Mesothelial cell of epicardium (in vitro differentiated cells): ENCODE measurements around the gene YIF1B. TPM values are rescaled to one million over a fixed set of nuclear protein-coding genes. Genes with fewer than 3 reads are reported as not detected.

ENCODE experiments used
- DNase-seq, 2 experiments: peaks; one replicate each; pipeline ENCODE4 v3.0.0; 2021; ENCODE audit warnings: low spot score in 2 of 2; ENCODE audit not compliant: unreplicated experiment in 2 of 2
- H3K27ac Mint-ChIP-seq: 2 replicates; pipeline ENCODE4 v1.8.0; 2021; ENCODE audit warnings: mixed read lengths
- H3K27me3 Mint-ChIP-seq: 2 replicates; pipeline ENCODE4 v1.8.0; 2021; ENCODE audit warnings: low read depth, mixed read lengths
- H3K36me3 Mint-ChIP-seq: 2 replicates; pipeline ENCODE4 v1.8.0; 2021; ENCODE audit warnings: mixed read lengths
- H3K4me1 Mint-ChIP-seq: 2 replicates; pipeline ENCODE4 v1.8.0; 2021; ENCODE audit warnings: mixed read lengths
- H3K4me3 Mint-ChIP-seq: 2 replicates; pipeline ENCODE4 v1.8.0; 2021; ENCODE audit warnings: mild to moderate bottlenecking, moderate library complexity, mixed read lengths
- H3K9me3 Mint-ChIP-seq: 2 replicates; pipeline ENCODE4 v1.8.0; 2021; ENCODE audit warnings: mixed read lengths
- total RNA-seq: library from RNA; stranded (reverse); gene quantifications from 3 replicates; pipeline ENCODE4 v1.2.1, GENCODE V29; 2021
- TF ChIP-seq, protein P1 (sequence below): fragments of 200-600 bp; sonication (generic); IDR thresholded peaks from one replicate; pipeline ENCODE4 v1.5.0; 2021; ENCODE audit warnings: antibody characterized with exemption; ENCODE audit not compliant: unreplicated experiment

The YIF1B gene
- total RNA-seq, 1 donor from 2014 or later = 29.9 TPM

DNA sequence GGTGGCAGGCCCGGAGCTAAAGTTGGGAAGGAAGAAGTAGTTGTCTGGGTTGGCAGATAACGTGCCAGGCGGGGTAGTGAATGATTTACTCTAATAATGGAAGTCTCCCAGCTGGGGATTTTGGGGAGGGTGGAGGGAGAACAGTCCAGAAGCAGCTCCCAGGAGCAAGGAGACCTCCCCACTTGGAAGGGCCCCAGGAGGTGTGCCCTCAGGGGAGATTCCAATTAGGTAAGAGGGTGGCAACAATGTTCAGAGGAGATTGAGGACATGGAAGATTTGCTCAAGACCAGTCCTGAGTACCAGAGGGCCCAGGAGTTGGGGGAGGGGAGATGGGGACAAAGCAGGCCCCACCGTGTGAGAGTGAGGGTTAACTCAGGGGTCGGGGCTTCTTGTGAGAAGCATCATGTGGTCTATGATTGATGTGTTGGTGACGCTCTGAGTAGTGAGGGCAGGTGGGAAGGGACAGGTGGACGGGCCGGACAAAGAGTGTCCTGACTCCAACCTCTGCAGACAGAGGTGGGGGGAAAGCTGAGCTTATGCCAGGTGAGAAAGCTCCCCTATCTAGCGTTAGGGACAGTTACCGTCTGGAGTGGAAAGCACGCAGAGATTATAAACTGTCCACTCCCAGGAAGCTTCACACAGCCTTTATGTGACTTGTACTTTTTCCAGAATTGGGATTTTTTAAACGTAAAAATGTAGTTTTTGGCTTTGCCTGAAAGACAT, 47.8 kb downstream of the YIF1B start:
- peaks cover 2% of the 10 kb centered on the region for H3K27me3 Mint-ChIP-seq
- peak overlapping the region; percentile 93 for H3K27ac Mint-ChIP-seq
- H3K4me1 Mint-ChIP-seq = peaks cover 56% of the 10 kb centered on the region
- no peaks in the 10 kb centered on the region for H3K9me3 Mint-ChIP-seq
- DNase-seq = no peak
- peak overlapping the region; percentile 92 for H3K4me3 Mint-ChIP-seq
- TF ChIP-seq, protein P1, sequence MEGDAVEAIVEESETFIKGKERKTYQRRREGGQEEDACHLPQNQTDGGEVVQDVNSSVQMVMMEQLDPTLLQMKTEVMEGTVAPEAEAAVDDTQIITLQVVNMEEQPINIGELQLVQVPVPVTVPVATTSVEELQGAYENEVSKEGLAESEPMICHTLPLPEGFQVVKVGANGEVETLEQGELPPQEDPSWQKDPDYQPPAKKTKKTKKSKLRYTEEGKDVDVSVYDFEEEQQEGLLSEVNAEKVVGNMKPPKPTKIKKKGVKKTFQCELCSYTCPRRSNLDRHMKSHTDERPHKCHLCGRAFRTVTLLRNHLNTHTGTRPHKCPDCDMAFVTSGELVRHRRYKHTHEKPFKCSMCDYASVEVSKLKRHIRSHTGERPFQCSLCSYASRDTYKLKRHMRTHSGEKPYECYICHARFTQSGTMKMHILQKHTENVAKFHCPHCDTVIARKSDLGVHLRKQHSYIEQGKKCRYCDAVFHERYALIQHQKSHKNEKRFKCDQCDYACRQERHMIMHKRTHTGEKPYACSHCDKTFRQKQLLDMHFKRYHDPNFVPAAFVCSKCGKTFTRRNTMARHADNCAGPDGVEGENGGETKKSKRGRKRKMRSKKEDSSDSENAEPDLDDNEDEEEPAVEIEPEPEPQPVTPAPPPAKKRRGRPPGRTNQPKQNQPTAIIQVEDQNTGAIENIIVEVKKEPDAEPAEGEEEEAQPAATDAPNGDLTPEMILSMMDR = no peak
- H3K36me3 Mint-ChIP-seq = no peaks in the 10 kb centered on the region

DNA sequence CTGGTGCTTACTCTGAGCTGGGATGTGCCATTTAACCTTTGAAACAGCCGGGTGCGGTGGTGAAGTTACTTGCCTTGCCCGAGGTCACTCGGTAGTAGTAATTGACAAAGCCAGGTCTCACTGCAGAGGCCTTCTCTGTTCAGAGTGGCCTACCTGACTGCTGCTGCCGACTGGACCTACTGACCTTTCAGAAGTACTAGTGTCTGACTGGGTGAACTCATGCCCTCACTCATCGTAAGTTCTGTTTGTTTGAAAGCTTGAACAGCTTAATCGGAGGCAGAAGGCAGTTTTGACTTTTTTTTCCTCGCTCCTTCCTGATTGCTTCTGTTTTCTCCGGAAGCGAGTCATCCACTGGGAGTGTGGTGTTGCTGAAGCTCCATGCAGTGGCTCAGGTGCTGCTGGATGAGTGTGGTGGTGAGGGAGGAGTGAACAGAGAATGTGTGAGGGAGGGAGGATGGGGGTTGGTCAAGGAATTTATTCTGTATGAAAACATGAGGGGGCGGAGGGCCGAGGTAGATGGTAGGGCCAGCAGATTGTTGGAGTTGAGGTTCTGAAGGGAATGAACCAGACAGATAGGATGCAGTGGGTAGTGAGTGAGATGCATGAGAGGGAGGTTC, 48.7 kb downstream of the YIF1B start:
- Mint-ChIP-seq H3K27ac (peak overlapping the region; percentile 93), H3K36me3 (no peaks in the 10 kb centered on the region), H3K27me3 (peaks cover 2% of the 10 kb centered on the region), H3K4me3 (peak overlapping the region; percentile 92), H3K4me1 (peaks cover 53% of the 10 kb centered on the region), H3K9me3 (no peaks in the 10 kb centered on the region)
- TF ChIP-seq, protein P1 = no peak
- DNase-seq = no peak

DNA sequence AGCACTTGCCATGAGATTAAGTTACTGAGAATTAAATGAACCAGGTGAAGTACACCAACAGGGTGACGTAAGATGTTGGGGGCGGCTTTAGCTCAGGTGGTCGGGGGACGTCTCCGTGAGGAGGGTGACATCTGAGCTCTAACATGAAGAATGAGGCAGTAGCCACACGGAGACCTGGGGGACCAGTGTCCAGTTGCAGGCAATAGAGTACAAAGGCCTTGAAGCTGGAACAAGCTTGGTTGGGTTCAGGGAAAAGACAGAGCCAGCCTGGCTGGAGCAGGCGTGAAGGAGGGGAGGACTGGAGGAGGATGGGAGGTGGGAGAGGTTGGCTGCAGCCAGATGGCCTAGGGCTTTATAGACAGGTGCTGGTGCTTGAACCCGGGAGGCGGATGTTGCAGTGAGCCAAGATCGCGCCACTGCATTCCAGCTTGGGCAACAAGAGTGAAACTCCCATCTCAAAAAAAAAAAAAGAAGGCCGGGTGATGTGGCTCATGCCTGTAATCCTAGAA, 49.8 kb downstream of the YIF1B start:
- TF ChIP-seq, protein P1 = no peak
- no peak for DNase-seq
- peaks cover 53% of the 10 kb centered on the region for H3K4me1 Mint-ChIP-seq
- H3K36me3 Mint-ChIP-seq = no peaks in the 10 kb centered on the region
- H3K27me3 Mint-ChIP-seq = peaks cover 2% of the 10 kb centered on the region
- peak overlapping the region; percentile 92 for H3K4me3 Mint-ChIP-seq
- peak overlapping the region; percentile 93 for H3K27ac Mint-ChIP-seq
- no peaks in the 10 kb centered on the region for H3K9me3 Mint-ChIP-seq

DNA sequence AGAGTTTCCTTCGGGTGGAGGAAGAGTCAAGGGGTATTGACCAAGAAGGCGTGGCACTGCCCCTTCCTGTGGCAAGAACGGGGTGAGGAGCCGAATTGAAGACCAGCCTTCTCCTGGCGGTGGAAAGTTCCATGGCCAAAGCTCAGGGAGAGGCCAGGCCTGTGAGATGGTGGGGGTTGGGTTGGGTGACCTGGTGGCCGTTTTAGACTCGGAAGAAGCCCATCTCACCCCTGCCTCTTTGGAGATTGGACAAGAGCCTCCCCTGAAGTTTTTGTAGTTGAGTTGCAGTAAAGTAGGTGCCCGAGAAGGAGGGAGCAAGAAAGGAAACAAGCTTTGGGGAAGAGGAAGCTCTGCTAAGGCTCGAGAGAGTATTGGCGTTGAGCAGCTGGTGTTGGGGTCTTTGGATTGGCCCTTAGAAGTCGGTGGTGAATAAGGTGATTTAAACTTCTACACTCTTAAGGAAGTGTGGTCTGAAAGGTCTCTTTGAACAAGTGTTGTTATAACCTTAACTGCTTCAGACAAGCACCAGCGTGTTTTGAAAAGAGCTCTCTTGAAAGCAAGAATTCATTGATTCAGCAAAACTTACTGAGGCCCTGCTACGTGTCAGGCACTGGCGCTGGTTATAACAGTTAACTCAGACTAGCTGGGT, 50.4 kb downstream of the YIF1B start:
- Mint-ChIP-seq H3K36me3 (no peaks in the 10 kb centered on the region), H3K9me3 (no peaks in the 10 kb centered on the region), H3K4me1 (peaks cover 52% of the 10 kb centered on the region), H3K4me3 (peak overlapping the region; percentile 92), H3K27ac (peak overlapping the region; percentile 93), H3K27me3 (peaks cover 2% of the 10 kb centered on the region)
- no peak for DNase-seq
- TF ChIP-seq, protein P1 = no peak

DNA sequence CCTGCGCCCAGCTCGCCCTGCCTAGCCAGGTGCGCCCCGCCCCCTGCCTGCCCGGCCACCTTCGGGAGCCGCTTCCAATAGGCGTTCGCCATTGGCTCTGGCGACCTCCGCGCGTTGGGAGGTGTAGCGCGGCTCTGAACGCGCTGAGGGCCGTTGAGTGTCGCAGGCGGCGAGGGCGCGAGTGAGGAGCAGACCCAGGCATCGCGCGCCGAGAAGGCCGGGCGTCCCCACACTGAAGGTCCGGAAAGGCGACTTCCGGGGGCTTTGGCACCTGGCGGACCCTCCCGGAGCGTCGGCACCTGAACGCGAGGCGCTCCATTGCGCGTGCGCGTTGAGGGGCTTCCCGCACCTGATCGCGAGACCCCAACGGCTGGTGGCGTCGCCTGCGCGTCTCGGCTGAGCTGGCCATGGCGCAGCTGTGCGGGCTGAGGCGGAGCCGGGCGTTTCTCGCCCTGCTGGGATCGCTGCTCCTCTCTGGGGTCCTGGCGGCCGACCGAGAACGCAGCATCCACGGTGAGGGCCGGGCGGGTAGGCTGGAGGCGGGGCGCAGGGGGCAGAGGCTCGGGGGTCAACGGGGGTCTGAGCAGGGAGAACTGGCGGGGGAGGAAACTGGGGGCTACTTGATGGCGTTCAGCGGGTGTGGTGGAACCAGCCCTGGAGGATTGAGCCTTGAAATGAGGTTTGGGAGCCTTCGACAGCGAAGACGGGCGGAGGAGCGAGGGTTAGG, 51.1 kb downstream of the YIF1B start, which contains the start of gene SPINT2:
Gene SPINT2, plus strand, starts transcription at position 88 of the 727 bp plus-strand sequence. Its CDS starts 320 bp downstream, at position 408.
- Mint-ChIP-seq H3K27me3 (peaks cover 2% of the 10 kb centered on the region), H3K4me1 (peaks cover 47% of the 10 kb centered on the region), H3K27ac (peak within 1 kb of the TSS; percentile 93), H3K4me3 (peak within 1 kb of the TSS; percentile 92), H3K9me3 (no peaks in the 10 kb centered on the region), H3K36me3 (no peaks in the 10 kb centered on the region)
- DNase-seq = peak; percentile 83 to 89
- TF ChIP-seq, protein P1 = no peak
